Measurements from ENCODE around the gene GLT8D2.
"Not testable (repeated sequence)": the region's sequence is repeated elsewhere in the genome, so short reads cannot be mapped to it uniquely, and the experiment has no call there.

The GLT8D2 gene

DNA sequence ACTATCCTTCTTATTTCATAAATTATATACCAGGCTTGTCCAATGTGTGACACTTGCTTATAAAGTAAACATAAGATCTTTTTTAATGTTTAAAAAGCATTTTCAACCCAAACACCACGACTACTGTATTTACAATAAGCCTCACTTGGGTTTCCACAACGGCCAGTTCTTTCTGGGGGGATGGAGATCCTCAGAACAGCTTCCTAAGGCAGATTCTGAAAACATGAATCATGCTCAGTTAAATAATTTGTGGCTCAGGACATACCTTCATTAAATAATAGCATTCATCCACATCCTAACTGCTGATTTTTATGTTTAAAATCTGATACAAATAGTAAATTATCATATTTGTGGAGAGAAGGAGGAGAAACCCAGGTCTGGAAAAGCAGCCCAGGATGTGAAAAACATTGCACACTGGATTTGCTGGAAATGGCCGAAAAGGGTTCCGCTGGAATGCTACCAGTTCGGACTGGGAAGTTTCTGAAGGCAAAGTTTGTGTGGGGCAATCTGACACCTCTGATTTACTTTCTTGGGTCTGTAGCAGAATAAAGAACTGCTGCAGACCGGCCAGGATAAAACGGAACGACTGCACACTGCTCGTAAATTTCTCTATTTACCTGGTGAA, 597 bp downstream of the GLT8D2 start:
- DNase-seq, result no peak

DNA sequence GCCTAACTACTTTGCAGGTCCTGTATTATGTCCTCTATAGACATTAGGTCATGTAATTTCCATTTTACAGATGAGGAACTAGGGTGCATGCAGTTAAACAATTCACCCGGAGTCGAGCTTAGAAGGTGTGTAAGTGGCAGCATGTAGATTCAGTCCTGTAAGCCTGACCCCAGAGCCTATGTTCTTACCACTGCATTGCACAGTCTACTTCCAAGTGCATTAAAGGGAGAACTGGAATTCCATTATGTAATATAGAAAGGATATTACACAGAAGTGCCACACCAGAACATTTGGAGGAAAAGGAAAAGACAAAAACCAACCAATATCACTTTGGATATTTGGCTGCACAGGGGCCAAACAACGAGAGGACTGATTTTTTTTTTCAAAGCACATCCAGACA, 1.2 kb downstream of the GLT8D2 start:
- DNase-seq, result no peak

DNA sequence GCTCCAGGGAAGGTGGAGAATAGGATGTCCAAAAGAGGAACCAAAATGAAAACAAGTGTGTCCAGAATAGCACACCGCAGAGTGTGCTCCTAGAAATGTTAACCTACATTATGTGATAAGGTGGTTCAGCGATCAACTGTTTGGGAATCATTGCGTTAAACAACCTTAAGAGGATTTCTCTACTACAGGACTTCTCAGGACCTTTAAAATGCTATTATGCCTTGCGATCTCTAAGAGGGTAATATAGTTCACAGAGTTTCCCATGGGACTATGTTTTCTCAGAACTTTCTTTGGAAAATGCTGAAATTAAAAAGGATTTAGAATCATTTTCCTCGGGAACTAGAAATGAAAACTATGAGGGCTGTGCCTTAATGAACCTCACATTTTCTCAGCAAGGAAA, 1.8 kb downstream of the GLT8D2 start:
- DNase-seq, result no peak

DNA sequence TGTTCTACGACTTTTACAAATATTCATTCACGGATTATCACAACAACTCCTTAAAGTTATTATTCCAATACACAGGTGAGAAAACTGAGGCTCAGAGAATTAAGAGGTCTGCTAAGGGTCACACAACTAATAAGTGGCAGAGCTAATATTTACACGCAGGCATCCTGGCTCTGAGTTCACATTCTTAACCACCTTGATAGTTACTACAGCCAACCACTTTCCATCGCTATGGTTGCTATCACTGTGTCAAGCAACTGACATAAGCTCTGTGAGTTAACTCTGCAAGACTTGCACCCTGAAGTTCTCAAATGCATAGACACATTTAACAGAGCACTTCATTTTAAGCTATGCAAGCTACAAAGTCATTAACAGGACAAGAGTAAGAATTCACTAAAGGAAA, 3.7 kb downstream of the GLT8D2 start:
- DNase-seq, result no peak

DNA sequence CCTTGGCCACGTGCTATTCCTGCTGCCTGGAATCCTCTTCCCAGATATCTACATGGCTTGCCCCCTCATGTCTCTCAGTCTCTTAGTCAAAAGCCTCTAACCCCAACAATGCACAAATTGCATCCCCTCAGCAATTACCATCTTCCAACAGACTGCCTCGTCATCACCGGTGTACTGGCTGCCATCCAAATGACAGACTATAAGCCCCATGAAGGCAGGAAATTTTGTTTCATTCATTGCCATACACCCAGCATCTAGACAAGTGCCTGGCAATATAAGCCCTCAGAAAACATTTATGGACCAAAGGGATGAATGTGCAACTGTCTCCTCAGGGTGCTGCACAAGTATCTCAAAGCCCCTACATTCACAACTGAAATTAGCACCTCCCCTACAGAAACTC, 5.8 kb downstream of the GLT8D2 start:
- no peak for DNase-seq

DNA sequence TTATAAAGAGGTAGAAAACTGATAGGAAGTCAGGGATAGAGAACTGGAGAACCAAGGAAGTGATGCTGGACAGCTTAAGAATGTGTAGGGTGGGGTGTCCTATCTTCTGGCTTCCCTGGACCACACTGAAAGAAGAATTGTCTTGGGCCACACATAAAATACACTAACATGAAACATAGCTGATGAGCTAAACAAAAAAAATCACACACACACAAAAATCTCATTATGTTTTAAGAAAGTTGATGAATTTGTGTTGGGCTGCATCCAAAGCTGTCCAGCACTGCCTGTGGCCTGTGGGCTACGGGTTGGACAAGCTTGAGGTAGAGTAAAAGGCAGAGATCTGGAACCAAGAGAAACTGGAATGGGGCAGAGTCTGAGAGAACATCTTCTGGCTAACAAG, 7.4 kb downstream of the GLT8D2 start:
- no peak for DNase-seq

DNA sequence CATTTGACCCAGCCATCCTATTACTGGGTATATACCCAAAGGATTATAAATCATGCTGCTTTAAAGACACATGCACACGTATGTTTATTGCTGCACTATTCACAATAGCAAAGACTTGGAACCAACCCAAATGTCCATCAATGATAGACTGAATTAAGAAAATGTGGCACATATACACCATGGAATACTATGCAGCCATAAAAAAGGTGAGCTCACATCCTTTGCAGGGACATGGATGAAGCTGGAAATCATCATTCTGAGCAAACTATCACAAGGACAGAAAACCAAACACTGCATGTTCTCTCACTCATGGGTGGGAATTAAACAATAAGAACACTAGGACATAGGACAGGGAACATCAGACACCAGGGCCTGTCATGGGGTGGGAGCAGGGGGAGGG, 10.2 kb downstream of the GLT8D2 start:
- DNase-seq, result not testable (repeated sequence)

DNA sequence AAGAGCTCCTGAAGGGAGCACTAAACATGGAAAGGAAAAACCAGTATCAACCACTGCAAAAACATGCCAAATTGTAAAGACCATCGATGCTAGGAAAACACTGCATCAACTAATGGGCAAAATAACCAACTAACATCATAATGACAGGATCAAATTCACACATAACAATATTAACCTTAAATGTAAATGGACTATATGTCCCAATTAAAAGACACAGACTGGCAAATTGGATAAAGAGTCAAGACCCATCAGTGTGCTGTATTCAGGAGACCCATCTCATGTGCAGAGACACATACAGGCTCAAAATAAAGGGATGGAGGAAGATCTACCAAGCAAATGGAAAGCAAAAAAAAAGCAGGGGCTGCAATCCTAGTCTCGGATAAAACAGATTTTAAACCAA, 13.8 kb downstream of the GLT8D2 start:
- DNase-seq, result not testable (repeated sequence)

DNA sequence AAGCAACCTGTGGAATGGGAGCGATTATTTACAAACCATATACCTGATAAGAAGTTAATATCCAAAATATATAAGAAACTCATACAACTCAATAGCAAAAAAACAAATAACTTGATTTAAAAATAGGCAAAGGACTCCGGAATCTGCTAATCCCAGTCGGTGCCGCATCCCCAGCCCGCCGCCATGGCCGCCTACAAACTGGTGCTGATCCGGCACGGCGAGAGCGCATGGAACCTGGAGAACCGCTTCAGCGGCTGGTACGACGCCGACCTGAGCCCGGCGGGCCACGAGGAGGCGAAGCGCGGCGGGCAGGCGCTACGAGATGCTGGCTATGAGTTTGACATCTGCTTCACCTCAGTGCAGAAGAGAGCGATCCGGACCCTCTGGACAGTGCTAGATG, 19.4 kb downstream of the GLT8D2 start:
- not testable (repeated sequence) for DNase-seq

DNA sequence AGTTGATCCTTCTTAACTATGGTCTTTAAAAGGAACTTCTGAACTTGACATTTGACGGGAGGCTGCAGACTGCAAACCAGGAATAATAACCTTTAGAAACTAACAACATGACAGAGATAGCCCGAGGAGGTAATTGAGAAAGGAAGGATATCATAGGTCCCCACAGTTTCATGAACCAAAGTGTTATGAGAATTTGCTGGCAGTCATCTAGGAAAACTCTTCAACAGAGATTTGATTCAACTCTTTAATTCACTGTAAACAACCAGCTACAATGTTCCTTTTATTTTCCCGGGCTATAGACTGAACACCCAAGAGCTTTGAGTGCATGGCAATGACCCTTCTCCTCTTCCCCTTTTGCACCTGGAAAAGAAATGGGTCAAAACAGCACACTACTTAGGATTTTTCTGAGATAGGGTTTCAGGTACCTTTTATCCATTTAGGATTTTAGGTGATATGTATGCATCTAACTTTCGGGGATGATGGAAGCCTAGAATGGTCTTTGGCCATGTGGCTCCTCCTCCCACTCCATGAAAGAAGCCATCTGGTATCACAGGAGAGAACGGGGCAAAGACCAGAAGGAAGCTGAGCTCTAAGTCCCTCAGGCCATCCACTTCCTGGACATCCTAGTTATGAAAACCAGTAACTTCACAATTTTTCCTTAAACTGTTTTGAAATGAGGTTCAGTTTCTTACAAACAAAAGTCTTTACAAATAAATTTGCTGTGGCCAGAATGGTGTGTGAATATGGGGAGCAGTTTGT, 23.0 kb downstream of the GLT8D2 start:
- no peak for DNase-seq

DNA sequence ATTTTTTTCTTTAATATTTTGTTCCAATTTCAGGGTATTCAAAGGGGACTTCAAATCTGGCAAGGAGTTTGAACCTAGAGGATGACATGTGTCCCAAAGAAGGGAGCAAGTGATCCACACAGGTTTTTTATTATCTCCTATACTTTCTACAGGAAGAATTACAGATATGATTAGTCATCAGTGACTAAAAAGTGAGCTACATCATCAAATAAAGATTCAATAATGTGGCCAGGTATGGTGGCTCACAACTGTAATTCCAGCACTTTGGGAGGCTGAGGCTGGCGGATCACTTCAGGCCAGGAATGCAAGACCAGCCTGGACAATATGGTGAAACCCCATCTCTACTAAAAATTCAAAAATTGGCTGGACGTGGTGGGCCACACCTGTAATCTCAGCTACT, 24.2 kb downstream of the GLT8D2 start:
- no peak for DNase-seq

DNA sequence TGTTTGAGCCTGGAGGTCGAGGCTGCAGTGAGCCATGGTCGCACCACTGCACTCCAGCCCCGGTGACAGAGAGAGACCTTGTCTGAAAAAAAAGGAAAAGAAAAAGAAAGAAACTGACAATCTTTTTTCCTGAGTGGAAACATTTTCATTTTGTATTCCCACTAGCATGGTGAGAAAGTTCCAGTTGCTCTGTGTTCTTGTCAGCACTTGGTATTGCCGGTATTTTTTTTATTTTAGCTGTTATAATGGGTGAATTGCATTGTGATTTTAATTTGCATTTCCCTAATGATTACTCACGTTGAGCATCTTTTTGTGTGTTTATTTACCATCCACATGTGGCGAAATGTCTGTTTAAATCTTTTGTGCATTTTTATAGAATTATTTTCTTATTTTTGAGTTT, 25.6 kb downstream of the GLT8D2 start:
- no peak for DNase-seq

DNA sequence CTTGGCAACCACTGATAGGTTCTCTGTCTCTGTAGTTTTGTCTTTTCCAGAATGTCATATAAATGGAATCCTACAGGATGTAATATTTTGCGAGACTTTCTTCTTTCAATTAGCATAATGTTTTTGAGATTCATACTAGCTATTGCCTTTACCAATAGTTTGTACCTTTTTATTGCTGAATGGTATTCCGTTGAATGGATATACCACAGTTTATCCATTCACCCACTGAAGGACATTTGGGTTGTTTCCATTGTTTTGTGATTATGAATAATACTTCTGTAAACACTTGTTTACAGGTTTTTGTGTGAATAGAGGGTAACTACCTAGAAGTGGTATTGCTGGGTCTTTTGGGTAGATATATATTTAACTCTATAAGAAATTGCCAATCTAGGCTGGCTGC, 26.3 kb downstream of the GLT8D2 start:
- DNase-seq, result no peak

DNA sequence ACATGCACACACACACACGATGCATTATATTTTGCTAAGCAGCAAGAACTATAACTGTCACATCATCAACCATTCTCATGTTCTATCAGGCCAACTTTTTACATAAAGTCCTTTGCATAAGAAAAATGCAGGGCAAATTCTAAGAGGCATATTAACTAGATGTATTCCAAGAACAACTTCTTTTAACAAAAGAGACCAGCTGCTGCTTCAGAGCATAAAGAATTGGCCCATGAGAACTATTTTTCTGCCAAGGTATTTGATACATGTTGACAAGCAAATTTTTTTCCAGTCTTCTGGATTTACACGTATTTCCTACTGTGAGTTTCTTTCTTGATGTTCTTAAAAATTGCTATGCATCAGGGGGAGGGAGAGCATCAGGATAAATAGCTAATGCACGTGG, 27.2 kb downstream of the GLT8D2 start:
- DNase-seq, result no peak

DNA sequence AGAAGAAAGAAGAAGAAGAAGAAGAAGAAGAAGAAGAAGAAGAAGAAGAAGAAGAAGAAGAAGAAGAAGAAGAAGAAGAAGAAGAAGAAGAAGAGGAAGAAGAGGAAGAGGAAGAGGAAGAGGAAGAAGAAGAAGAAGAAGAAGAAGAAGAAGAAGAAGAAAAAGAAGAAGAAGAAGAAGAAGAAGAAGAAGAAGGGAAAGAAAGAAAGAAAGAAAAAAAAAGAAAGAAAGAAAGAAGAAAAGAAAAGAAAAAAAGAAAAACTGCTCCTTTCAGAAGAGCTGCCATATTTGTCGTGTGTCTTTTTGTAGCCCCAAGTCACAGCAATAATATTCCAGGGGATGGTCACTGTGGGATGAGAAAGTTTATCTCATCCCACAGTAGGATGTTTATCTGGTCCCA, 28.1 kb downstream of the GLT8D2 start:
- not testable (repeated sequence) for DNase-seq

DNA sequence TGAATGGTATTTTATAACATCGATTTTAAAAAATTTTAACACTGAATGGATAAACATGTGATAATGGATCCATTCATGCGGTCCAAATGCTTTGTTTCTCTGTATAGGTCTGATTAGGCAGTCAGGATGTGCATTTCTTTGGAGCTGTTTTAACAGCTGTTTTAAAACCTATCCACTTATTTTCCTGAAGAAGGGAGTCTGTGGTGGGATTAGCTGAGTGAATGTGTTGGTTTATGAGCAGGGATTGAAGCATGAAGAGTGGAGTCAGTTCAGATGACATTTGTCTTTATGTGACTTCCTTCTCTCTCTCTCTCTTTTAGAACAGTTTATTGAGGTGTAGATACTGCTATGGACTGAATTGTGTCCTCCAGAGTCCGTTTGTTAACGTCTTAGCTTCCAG, 37.7 kb downstream of the GLT8D2 start:
- DNase-seq, result no peak

DNA sequence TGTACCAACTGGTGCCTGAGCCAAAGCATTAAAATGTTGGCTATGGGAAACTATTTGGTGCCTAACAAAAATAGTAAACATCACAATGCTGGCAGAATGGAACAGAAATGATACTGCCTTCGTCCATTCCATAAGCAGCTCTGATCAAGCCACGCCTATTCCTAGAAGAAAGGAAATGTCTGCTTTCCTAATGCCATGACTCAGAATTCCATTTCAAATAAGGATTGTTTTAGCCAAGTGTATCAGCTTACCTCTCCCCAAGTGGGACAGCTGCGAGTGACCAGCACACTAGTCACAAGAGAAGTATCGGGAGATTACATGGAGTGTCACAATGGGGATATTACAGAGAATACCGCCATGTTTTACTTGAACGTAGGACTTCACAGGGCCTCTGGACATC, 38.7 kb downstream of the GLT8D2 start:
- no peak for DNase-seq

DNA sequence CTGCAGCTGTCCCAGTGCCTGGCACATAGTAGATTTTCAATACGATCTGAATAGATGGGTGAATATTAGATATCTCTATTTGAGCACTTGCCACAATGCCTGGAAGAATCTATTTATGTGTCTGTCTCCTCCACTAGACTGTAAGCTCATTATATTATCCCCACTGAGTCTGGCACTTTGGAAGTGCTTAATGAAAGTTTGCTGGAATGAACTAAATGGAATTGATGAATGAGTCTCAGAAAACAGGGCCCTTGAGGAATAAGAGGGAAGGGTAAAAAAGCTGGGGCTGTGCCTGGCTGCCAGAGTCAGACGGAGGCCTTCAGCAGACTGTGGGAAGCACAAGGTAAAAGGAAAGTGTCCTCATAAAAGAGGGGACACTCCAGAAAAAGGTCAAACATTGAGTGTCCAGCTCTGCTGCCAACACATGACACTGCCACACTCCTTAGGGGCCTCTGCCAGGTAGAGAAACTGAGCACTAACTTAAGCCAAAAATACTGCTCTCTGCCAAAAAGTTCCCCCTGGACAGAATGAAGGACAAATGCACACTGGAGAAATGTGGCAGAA, 39.3 kb downstream of the GLT8D2 start:
- no peak for DNase-seq

DNA sequence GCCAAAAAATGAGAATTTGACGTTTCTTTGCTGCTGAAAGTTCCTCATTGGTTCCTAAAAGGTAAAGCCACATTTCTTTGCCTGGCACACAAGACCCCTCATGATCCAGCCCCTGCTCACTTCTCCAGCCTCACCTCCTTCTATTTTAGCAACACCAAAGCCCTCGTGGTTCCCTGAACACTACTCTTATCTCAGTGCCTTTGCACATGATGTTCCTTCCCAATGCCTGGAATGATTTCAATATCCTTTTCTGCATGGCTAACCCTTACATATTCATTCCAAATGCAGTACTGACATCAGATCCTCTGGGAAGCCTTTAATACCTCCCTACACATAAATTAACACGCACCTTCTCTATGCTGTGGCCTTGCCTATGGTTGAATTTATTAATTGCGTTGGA, 39.9 kb downstream of the GLT8D2 start:
- no peak for DNase-seq

DNA sequence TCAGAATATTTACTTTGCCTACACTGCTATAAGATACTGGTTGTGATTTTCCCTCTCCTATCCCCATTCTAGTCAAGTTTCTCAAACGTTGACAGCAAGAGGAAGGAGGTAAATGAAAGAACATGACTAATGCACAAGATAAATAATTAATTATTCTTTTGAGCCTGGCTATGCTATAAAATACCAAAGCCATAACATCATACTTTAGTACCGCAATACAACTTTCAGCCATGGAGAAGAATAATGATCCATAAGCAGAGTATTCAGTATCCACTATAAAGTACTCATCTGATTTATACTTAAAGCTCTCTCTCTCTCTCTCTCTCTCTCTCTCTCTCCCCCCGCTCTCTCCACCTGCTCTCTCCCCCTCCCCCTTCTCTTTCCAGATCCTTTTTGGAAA, 43.1 kb downstream of the GLT8D2 start:
- no peak for DNase-seq

DNA sequence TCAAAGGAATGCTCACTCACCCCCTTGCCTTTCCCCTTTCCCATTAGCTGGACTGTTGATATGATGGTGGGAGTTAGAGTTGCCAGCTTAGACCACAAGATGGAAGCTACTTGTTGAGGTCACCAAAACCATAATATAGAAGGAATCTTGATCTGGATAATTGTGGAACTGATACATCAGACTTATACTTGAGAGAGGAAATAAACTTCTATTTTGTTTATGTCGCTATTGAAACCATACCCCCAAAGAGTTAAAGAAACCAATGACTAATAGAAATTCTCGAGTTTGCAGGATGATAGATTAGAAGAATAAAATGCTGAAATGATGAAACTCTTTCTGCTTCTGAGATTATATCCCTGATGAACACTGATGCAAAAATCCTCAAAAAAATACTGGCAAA, 46.4 kb downstream of the GLT8D2 start:
- DNase-seq, result no peak

DNA sequence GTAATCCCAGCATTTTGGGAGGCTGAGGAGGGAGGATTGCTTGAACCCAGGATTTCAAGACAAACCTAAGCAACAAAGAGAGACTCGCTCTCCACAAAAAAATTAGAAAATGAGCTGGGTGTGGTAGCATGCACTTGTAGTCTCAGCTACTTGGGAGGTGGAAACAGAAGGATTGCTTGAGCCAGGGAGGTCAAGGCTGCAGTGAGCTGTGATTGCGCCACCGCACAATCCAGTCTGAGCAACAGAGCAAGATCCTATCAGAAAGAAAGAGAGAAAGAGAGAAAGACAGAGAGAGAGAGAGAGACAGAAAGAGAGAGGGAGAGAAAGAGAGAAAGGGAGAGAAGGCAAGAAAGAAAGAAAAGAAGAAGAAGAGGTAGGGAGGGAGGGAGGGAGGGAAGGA, 47.3 kb downstream of the GLT8D2 start:
- no peak for DNase-seq

DNA sequence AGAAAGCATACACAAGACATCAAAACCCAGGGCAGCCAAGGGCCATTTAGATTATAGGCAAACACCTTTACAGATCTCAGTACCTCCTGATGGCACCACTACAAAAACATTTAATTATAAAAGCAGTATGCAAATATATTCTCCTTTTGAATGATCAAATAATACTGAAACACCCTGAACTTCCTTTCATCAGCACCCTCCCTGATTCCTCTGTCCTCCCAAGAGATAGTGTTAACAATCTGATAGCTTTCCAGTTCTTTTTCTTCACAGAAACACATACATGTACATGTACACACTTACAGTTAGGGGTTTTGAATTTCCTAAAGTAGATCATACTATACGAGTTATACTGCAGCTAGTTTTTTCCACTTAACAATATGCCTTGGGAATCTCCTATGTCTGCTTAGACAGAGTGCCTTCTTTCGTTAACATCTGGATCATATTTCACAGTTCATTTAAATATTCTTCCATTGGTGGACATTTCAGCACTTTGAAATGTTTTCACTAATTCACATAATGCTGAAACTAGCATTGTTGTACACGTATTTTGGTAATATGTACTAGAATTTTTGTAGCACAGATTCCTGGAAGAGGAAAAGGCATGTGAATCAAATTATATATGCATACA, 49.1 kb downstream of the GLT8D2 start:
- no peak for DNase-seq

DNA sequence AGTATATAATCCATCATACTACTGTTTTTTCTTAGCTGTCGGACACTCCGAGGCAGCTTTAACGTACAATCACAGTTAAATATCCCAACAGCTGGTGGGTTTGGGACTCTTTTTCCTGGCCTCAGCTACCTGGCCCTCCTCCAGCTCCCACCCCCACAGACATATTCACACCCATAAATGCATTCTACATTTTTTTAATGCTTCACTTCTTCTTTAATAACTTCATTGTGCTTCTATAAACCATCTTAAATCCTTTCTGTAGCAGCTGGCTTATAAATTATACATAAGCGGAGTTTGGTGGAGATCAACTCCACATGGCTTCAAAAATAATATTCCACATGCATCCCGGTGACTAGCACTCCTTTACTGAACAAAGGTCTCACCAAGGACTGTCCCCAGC, 51.0 kb downstream of the GLT8D2 start:
- DNase-seq, result no peak

All from hematopoietic multipotent progenitor cell treated with erythropoietin and hydrocortisone succinate and interleukin-3 and kit ligand, for 8 days (in vitro differentiated cells).